AG09309 (cell line): ENCODE measurements around the gene PCDH9.

Experiments used
- DNase-seq: peaks from one replicate; pipeline ENCODE4 v3.0.0-alpha.2; 2010; ENCODE audit warnings: low read depth
- H3K4me3 ChIP-seq: 2 replicates; pipeline ENCODE4 v1.5.1; 2011; ENCODE audit warnings: mild to moderate bottlenecking, low read depth, low read length, moderate library complexity; ENCODE audit not compliant: control insufficient read depth
- CTCF ChIP-seq: IDR thresholded peaks from 2 replicates; pipeline ENCODE4 v1.5.1; 2011; ENCODE audit warnings: mild to moderate bottlenecking, low read depth, low read length, inconsistent platforms; ENCODE audit not compliant: insufficient read depth, control insufficient read depth; ENCODE audit errors: missing control alignments

PCDH9 gene

GRCh38 chr13:66513728-66514127, 716.4 kb downstream of the PCDH9 start:
- TF ChIP-seq CTCF, result no peak
- DNase-seq, result no peak
- no peak overlapping the region for H3K4me3 ChIP-seq

GRCh38 chr13:66509175-66509574, 721.0 kb downstream of the PCDH9 start:
- no peak for TF ChIP-seq CTCF
- H3K4me3 ChIP-seq, result no peak overlapping the region
- no peak for DNase-seq

GRCh38 chr13:66508153-66508909, 721.8 kb downstream of the PCDH9 start:
- no peak for DNase-seq
- H3K4me3 ChIP-seq, result no peak overlapping the region
- no peak for TF ChIP-seq CTCF

- DNase-seq, result no peak
These were observed 723.2 kb downstream of the PCDH9 start for GRCh38 chr13:66506979-66507378.

GRCh38 chr13:66506051-66506777, 723.9 kb downstream of the PCDH9 start:
- no peak for TF ChIP-seq CTCF
- no peak for DNase-seq
- no peak overlapping the region for H3K4me3 ChIP-seq

More at GRCh38 chr13:66506979-66507378, 723.2 kb downstream of the PCDH9 start:
- no peak for TF ChIP-seq CTCF
- no peak overlapping the region for H3K4me3 ChIP-seq

GRCh38 chr13:66503890-66504289, 726.2 kb downstream of the PCDH9 start:
- no peak for TF ChIP-seq CTCF
- DNase-seq, result no peak
- H3K4me3 ChIP-seq, result no peak overlapping the region
